HL-60/S4 treated with retinoic acid at 250 ng/mL for 4 days and 3 days (cell line): Measurements from ENCODE around the gene PLEKHH3.

Source experiments
- in situ Hi-C: fragments of 300-500 bp; cut with MboI; formaldehyde crosslinking; loops from 2 replicates; pipeline ENCODE4 v1.7.0; 2022; ENCODE audit warnings: low sequenced_read_pairs

PLEKHH3 gene

DNA sequence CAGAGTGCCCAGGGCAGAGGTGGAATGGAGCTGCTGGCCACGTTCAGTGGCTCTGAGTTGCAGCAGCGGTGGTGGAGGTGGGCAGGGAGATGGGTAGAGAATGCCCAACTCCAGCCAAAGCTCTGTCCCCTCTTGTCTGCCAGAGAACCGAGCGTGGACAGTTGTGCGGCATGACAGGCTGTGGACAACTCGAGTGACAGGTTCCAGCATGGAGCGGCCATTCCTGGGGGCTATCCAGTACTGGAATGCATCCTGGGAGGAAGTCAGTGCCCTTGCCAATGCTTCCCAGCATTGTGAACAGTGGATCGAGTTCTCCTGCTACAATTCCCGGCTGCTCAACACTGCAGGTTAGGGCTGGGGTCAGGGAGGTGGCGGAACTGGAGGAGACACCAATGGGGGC, 13.8 kb upstream of the PLEKHH3 start:
- in situ Hi-C loops, result no loop called here

DNA sequence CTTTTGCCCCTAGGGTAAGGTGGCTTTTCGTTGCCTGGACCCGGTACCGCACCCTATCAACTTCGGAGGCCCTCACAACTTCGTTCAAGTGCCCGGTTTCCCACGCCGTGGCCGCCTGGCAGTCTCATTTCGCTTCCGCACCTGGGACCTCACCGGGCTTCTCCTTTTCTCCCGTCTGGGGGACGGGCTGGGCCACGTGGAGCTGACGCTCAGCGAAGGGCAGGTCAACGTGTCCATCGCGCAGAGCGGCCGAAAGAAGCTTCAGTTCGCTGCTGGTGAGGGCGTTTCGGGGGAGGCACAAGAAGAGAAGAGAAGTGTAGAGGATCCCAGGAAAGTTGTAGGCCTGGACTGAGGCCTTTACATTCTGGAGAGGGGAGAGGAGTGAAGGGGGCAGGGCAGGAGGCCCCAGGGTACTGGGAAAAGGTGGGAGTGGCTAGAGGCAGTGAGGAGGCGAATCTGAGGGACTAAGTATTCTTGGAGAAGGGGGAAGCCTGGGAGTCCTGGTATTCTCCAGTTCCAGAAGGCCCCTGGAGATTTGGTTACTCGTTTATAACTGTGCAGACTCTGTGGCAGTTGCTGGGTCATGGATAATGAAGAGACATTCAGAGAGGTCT, 11.0 kb upstream of the PLEKHH3 start:
- in situ Hi-C loops, result no loop called here

DNA sequence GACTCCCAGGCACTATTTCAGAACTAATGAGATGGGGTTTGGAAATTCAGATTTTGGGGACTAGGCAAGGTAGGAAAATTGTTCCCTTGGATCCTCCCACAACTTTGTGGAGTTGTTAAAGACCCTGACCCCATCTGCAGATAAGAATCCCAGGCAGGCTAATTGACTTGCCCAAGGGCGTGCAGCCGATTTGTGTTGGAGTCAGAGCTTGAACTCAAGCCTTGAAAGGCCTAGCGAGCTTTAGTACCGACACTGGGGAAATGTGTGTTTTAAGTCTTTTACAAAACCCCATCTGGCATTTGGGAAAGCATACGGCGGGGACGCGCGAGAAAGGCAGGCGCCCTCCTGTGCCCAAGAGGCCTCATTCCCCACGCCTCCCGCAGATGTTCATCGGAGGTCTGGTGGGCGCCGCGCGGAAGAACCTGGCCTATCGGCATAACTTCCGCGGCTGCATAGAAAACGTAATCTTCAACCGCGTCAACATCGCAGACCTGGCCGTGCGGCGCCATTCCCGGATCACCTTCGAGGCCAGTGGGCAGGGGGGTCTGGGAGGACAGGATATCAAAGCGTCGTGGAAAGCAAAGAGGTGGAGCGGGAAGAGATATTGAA, 9.8 kb upstream of the PLEKHH3 start:
- in situ Hi-C loops, result no loop called here

DNA sequence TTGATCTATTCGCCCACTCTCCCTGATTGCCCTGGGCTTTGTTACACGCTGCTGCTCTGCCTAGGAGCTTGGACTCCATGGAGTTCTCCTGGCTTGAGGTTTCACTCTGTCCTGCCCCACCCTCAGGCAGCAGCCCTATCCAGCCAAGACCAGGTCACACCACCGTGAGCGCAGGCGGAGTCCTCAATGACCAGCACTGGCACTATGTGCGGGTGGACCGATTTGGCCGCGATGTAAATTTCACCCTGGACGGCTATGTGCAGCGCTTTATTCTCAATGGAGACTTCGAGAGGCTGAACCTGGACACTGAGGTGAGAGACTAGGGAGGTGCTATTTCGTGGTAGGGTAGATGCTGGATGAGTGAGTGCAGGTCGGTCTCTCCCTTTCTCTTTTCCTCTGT, 9.0 kb upstream of the PLEKHH3 start:
- in situ Hi-C loops, result no loop called here

DNA sequence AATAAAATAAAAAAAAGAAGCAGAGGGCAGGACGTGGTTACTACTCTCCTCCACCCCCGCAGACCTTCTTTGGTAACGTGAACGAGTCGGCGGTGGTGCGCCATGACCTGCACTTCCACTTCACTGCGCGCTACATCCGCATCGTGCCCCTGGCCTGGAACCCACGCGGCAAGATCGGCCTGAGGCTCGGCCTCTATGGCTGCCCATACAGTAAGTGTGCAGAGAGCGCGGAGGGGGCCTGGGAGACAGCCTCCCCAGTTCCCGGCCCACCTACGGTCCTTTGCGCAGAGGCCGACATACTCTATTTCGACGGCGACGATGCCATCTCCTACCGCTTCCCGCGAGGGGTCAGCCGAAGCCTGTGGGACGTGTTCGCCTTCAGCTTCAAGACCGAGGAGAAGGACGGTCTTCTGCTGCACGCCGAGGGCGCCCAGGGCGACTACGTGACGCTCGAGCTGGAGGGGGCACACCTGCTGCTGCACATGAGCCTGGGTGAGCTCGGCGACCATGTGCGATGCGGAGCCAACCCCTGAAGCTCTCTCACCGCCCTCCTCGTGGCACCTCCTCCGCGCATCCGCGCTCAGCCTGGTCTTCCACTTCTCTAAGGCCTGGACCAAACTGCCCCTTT, 8.2 kb upstream of the PLEKHH3 start:
- in situ Hi-C loops, result no loop called here

DNA sequence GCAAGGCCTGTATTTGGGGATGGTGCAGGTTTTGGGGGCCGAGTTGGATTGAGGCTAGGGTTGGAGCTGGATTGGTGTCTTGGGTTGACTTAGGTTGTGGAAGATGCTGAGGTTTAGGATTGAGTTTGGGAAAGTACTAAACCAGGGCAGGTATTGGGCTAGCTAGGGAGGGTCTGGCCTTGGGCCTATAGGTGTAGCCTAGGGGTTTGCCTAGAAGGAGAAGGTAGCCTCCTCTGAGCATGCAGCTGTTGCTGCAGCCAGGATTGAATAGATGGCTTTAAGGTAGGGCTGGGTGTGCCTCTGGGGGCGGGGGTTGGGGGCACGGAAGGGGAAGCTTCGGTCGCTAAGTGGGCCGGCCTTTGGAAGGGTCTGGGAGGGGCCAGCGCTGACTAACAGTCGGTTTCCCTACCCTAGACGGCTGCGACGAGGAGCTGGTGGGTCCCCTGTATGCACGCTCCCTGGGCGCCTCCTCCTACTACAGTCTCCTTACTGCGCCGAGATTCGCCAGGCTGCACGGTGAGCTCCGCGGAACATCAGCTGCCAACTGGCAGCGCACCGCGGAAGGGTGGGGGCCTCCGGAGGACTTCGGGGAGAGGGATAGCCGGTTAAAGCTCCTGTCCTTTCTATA, 6.7 kb upstream of the PLEKHH3 start:
- in situ Hi-C loops, result no loop called here

DNA sequence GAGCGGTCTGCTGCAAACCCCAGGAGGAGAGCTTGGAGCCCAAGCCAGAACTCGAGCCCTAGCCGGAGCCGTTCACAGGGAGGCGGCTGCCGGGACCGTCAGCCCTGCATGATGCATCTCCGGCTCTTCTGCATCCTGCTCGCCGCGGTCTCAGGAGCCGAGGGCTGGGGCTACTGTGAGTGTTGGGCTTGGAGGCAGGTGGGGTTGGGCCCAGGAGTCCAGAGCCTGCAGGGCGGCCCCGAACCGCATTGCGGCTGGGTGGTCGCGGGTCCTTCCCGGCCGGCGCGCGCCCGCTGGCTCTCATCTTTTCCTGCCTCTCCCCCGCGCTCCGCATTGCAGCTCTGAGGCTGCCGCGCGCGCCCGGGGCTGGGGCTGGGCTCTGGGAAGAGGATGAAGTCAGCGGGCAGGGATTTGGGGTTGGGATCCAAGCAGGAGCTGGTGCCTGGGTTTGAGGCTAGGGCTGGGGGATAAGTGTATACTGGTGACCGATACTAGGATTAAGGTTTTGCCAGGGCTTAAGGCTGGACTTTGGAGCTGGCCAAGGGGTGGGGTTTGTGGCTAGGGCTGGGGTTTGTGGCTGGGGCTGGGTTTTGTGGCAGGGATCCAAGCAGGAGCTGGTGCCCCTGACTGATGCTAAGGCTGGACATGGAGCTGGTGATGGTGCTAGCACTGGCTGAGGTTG, 6.1 kb upstream of the PLEKHH3 start:
- in situ Hi-C loops, result no loop called here

DNA sequence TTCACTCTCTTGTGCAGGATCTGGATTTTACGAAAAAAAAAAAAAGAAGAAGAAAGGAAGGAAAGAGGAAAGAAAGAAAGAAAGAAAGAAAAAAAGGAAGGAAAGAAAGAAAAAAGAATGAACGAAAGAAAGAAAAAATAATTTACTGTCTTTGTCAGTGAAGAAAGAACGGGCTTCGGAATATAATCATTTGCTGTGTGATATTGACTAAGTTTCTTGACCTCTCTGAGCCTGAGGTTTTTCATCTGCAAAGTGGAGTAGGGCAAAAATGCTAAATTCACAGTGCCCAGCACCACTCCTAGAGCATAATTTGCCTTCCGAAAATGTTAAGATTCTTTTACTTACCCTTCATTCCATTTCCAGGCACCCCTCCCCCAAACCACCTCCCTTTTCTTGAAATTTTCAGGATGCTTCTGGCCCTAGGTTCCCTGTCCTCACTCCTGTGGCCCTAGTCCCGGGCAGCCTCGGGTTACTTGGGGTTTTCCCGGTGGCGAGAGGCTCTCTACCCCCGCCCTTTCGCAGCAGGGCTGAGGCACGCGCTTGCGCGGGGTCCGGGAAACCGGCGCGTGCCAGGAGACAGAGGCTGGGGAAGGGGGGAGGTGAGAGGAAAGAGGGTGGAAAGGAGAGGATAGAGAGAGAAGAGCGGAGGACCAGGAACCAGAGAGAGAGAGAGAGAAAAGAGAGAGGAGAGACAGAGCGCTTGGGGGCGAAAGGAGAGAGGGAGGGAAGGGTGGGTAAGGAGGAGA, 5.4 kb upstream of the PLEKHH3 start, which contains the start of gene CNTNAP1:
Gene CNTNAP1 (plus strand): TSS at position 556 of the 746 bp plus-strand sequence. CDS start 299 bp downstream, outside the sequence.
- in situ Hi-C loops, result no loop called here

DNA sequence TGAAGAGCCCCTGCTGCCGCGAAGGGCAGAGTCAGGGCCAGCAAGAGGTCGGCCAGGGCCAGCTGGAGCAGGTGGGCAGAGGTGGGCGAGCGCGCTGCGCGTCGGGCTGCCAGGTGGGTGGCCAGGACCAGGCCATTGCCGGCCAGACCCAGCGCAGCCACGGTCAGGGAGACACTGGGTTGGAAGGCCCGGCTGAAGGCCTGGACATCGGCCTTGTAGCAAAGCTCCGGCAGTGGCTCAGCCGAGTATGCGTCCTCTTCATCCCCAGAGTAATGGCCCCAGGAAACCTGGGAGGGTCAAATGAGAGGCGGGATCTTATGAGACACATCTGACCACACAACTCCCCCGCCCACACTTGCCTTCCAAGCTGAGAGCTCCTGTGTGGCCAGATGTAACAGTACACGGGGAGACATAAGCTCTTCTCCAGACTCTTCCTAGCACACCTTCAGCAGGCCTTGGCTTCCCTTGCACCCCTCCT, 3.6 kb upstream of the PLEKHH3 start:
- in situ Hi-C loops, result no loop called here

DNA sequence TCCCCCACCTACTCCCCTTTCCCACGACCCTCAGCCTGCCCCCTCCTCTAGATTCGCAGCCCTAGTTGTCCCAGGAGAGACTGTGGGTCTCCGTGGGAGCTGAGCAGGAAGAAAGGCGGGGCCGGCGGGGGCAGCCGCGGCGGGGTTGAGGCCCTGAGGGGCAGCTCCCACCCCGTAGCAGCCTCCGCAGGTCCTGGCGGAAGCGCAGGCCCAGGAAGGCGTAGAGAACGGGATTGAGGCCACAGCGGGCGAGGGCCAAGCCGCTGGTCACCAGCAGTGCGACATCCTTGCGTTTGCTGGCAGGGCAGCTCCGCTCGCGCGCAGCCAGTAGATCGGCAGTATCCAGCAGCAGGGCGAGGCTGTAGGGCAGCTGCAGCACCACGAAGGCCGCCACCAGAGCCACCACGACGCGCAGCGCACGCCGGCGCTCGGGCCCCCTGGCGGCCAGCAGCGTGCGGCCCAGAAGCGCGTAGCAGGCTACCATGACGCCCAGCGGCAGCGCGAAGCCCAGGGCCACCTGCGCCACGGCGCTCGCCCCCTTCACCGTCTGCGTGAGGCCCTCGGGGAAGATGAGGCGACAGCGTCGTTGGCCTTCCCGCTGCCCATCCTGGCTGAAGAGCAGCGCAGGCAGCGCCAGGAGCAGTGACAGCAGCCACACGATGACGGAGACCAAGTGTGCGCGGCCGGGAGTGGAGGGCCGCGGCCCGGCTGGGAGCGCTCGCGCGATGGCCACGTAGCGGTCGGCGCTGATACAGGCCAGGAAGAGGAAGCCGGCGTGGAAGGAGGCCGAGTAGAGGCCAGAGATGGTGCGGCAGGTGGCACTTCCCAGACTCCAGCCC, 2.9 kb upstream of the PLEKHH3 start:
- in situ Hi-C loops, result no loop called here

DNA sequence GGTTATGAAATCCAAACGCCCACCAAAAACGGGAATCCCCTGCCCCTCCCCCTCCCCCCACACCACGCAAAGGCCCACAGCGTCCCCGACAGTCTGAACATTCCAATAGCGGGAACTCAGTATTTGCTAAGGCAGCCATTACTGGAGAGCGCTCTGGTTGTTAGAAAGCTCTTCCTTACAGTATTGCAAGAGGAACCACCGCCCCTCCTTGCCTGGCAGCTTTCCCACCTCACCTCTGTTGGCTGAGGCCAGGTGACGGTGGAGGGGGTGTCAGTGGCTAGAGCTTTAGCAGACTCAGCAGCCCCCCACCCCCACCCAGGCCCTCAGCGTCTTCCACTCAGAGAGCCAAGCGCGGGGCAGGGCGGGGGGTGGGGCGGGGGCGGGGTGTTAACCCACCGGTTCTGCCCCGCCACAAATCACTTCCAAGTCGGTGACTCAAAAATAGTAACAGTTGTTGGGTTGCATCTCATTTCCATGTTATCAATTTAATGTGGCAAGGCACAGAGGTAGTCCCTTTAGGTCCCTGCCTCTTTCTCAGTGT, 2.2 kb upstream of the PLEKHH3 start:
- in situ Hi-C loops, result no loop called here

DNA sequence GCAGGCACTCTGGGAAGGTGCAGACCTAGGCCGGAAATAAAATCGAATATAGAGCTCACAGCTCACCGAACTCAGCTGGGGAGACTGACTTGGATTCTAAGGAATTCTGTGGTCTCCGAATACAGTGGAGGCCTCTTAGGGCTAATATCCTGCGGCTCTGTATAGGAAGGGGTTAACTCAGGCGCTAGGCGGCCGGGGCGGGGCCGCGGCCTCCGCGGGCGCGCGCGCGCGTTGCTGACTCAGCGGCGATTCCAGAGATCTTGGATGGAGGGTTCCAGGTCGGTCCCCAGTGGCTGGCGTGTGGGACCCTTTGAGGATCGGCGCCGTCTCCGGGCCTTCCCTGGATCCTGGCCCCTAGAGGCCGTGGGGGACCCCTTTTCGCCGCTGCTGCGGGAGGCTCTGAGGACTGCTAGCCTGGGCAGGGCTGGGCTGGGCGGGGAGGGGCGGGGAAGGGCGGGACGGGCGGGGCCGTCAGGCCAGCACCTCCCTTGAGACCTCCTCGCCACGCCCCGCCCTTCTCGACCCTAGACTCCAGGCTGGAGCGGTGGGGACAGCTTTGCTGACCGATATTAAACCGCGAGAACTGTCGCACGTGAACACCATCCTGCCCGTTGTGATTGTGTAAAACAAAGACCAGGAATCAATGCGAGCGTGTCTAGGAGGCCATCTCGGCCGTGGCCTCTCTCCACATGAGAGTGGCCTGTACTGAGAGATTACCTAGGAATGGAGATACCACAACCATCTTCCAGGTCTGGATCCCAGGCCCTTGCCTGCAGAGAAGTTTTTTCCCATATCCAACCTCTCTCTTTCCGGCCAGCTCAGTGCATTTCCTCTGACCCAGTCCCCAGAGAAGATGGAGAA, 1.4 kb upstream of the PLEKHH3 start:
- in situ Hi-C loops, result no loop called here

DNA sequence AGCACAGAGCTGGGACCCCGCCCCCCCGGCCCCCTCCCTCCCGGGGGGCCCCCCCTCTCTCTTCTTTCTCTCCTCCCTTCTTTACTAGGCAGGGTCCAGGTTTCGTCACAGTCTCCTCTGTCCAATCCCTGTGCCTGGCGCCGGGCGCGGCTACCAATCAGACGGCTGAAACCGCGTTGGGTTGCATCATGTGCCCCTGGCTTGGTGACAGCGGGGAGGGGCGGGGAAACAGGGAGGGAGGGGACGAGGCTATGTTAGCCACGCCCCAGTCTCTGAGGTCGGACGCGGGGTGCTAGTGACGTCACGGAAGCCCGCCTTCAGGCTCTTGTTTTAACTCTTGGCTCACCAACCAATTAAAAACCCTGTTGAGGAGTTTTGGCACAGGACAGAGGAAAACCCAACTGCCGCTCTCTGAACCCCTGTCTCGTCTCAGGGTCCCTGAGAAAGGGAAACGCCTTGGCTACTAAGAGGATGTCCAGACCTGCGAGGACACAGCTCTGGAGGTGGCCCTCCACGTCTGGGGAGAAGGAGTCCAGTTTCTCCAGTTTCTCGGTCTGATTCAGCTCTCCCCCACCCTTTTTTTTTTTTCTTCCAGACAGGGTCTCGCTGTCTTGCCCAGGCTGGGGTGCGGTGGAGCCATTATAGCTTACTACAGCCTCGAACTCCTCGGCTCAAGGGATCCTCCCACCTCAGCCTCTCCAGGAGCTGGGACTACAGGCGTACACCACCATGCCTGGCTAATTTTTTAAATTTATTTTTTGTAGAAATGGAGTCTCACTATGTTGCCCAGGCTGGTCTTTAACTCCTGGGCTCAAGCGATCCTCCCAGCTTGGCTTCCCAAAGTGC, 441 bp upstream of the PLEKHH3 start:
- in situ Hi-C loops, result no loop called here

DNA sequence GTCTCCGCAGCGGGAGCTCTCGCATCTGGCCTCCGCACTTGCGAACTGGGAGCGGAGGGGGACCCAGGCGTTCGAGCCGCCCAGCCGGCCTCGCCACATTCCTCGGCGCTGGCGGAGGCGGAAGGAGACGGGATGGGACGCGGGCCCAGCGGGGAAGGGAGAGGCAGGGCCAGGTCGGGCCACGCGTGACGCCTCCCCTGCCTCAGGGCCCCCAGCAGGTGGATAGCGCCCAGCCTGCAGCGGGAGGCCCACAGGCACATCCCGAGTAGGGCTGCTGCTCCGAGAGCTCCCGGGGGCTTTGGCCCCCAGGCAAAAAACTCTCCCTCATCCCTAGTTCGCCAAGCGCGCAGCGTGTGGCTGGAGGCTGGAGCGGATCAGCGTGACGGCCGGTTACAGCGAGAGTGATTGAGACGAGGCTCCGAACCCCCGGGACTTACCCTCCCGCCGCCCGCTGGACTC, 800 bp downstream of the PLEKHH3 start:
- in situ Hi-C loops, result no loop called here

DNA sequence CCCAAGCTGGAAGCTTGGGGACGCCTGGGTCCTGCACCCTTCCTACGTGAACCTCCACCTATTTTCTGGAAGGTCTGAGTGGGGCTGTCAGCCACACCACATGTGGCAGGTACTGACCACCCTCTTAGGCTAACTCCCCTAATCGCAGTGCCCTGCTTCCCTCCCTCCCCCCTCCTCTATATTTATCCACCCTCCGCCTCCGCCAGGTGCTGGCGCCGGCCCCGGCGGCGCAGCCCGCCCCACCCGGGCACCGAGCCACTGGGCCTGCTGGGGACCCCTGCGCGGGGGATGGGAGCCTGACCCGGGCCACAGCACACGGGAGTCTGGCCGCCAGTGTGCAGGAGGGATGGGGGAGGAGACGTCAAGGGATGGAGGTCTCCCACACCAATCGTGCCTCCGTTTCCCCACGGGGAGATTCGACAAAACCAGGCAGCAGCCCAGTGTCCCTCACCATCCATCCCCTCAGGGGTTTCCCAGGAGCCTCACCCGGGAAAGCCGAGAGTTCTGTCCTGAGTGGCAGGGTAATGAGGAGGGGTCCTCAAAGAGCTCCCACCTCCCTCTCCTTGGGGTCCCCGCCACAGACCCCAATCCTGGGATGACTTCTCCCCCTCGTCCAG, 1.3 kb downstream of the PLEKHH3 start:
- in situ Hi-C loops, result no loop called here

DNA sequence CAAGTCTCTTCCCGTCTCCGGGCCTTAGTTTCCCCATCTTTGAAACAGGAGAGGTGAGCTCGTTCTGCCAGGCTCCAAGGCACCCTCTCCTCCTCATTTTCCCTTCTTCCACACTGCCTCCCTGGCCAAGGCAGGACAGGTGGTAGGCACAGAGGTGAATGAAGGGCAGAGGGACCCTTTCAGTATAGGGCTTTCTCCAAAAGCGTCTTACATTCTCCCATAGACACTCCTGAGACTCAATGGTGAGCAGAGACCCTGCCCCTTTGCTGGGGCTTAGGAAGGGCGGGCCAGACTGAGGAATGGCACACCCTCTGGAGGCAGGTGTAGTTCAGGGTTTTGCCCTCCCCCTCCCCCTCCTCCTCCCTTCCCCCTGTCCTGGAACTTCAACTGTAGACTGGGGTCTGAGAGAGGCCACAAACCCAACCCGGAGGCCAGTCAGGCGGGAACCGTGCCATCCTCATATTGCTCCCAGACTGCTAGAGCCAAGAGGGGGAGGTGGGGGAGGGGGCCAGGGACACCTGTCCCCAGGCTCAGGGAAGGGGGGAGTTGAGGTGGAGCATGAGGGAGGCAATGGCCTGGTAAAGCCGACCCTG, 1.9 kb downstream of the PLEKHH3 start:
- in situ Hi-C loops, result no loop called here
